ENCODE results near the gene CACNA1C. TPM values are rescaled to one million over a fixed set of nuclear protein-coding genes. Genes with fewer than 3 reads are reported as not detected.
A peak's percentile ranks its signal among the peaks of the same experiment; 100 is the strongest.

Gene CACNA1C
- total and polyA plus RNA-seq, 2 donors (not counting 1 experiment from before 2014, with no cell fraction given) = 7.6 to 11.4 TPM

- Histone ChIP-seq H4K20me1 (ENCODE audit: control insufficient read depth, extremely low read depth, insufficient read depth, low read length) (no peaks in the 10 kb centered on the region), H3K9me3 (ENCODE audit: control insufficient read depth, insufficient read depth, low read depth, low read length) (no peaks in the 10 kb centered on the region), H3K27me3 (ENCODE audit: control insufficient read depth, insufficient read depth, low read length) (no peaks in the 10 kb centered on the region), H3K4me1 (ENCODE audit: control insufficient read depth, extremely low read depth, insufficient read depth, low read length) (no peaks in the 10 kb centered on the region), H2AFZ (ENCODE audit: low read length) (no peak overlapping the region), H3K9ac (ENCODE audit: insufficient read depth, low read length) (no peak overlapping the region), H3K27ac (ENCODE audit: insufficient read depth, low read length) (no peak overlapping the region), H3K79me2 (ENCODE audit: control insufficient read depth, insufficient read depth, low read length) (no peaks in the 10 kb centered on the region), H3K36me3 (ENCODE audit: control insufficient read depth, insufficient read depth, low read length) (no peaks in the 10 kb centered on the region), H3K4me2 (ENCODE audit: extremely low read depth, insufficient read depth, low read length) (no peak overlapping the region), H3K4me3 (replicated peaks in 1 of 4; ENCODE audit: control extremely low read depth in 1 of 4, insufficient read depth in 1 of 4, low read depth in 3 of 4, low read length in 4 of 4) (no peak overlapping the region)
- DNase-seq (ENCODE audit: low read depth in 2 of 2) = no peak
- TF ChIP-seq EZH2 (IDR thresholded peaks at IDR 0.05; ENCODE audit: low read length, missing control alignments) = no peak
- TF ChIP-seq, protein P1, sequence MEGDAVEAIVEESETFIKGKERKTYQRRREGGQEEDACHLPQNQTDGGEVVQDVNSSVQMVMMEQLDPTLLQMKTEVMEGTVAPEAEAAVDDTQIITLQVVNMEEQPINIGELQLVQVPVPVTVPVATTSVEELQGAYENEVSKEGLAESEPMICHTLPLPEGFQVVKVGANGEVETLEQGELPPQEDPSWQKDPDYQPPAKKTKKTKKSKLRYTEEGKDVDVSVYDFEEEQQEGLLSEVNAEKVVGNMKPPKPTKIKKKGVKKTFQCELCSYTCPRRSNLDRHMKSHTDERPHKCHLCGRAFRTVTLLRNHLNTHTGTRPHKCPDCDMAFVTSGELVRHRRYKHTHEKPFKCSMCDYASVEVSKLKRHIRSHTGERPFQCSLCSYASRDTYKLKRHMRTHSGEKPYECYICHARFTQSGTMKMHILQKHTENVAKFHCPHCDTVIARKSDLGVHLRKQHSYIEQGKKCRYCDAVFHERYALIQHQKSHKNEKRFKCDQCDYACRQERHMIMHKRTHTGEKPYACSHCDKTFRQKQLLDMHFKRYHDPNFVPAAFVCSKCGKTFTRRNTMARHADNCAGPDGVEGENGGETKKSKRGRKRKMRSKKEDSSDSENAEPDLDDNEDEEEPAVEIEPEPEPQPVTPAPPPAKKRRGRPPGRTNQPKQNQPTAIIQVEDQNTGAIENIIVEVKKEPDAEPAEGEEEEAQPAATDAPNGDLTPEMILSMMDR (conservative IDR thresholded peaks at IDR 0.05 in 1 of 2, IDR thresholded peaks at IDR 0.05 in 1 of 2; ENCODE audit: low read depth in 1 of 2, low read length in 2 of 2) = no peak
Observed at GRCh38 chr12:2456813-2457186, 404.0 kb downstream of the CACNA1C start.

- Histone ChIP-seq H4K20me1 (ENCODE audit: control insufficient read depth, extremely low read depth, insufficient read depth, low read length) (no peaks in the 10 kb centered on the region), H2AFZ (ENCODE audit: low read length) (no peak overlapping the region), H3K9me3 (ENCODE audit: control insufficient read depth, insufficient read depth, low read depth, low read length) (no peaks in the 10 kb centered on the region), H3K27ac (ENCODE audit: insufficient read depth, low read length) (no peak overlapping the region), H3K4me3 (replicated peaks in 1 of 4; ENCODE audit: control extremely low read depth in 1 of 4, insufficient read depth in 1 of 4, low read depth in 3 of 4, low read length in 4 of 4) (no peak overlapping the region), H3K36me3 (ENCODE audit: control insufficient read depth, insufficient read depth, low read length) (no peaks in the 10 kb centered on the region), H3K9ac (ENCODE audit: insufficient read depth, low read length) (no peak overlapping the region), H3K27me3 (ENCODE audit: control insufficient read depth, insufficient read depth, low read length) (no peaks in the 10 kb centered on the region), H3K4me2 (ENCODE audit: extremely low read depth, insufficient read depth, low read length) (no peak overlapping the region), H3K4me1 (ENCODE audit: control insufficient read depth, extremely low read depth, insufficient read depth, low read length) (no peaks in the 10 kb centered on the region), H3K79me2 (ENCODE audit: control insufficient read depth, insufficient read depth, low read length) (no peaks in the 10 kb centered on the region)
- no peak for TF ChIP-seq EZH2 (IDR thresholded peaks at IDR 0.05; ENCODE audit: low read length, missing control alignments)
- TF ChIP-seq, protein P1 (conservative IDR thresholded peaks at IDR 0.05 in 1 of 2, IDR thresholded peaks at IDR 0.05 in 1 of 2; ENCODE audit: low read depth in 1 of 2, low read length in 2 of 2) = peak in 1 of 2 donors; percentile 23
- no peak for DNase-seq (ENCODE audit: low read depth in 2 of 2)
Observed at GRCh38 chr12:2457215-2457932, 404.6 kb downstream of the CACNA1C start.

GRCh38 chr12:2457933-2458414 lies 405.2 kb downstream of the CACNA1C start:
- H3K79me2 ChIP-seq (ENCODE audit: control insufficient read depth, insufficient read depth, low read length) = no peaks in the 10 kb centered on the region
- TF ChIP-seq, protein P1 (conservative IDR thresholded peaks at IDR 0.05 in 1 of 2, IDR thresholded peaks at IDR 0.05 in 1 of 2; ENCODE audit: low read depth in 1 of 2, low read length in 2 of 2) = no peak
- no peak for TF ChIP-seq EZH2 (IDR thresholded peaks at IDR 0.05; ENCODE audit: low read length, missing control alignments)

More at GRCh38 chr12:2457933-2458414, 405.2 kb downstream of the CACNA1C start:
- no peaks in the 10 kb centered on the region for H4K20me1 ChIP-seq (ENCODE audit: control insufficient read depth, extremely low read depth, insufficient read depth, low read length)
- H3K4me2 ChIP-seq (ENCODE audit: extremely low read depth, insufficient read depth, low read length) = no peak overlapping the region
- H3K27ac ChIP-seq (ENCODE audit: insufficient read depth, low read length) = no peak overlapping the region
- H3K9ac ChIP-seq (ENCODE audit: insufficient read depth, low read length) = no peak overlapping the region
- H3K4me1 ChIP-seq (ENCODE audit: control insufficient read depth, extremely low read depth, insufficient read depth, low read length) = no peaks in the 10 kb centered on the region
- no peak for DNase-seq (ENCODE audit: low read depth in 2 of 2)
- no peak overlapping the region for H2AFZ ChIP-seq (ENCODE audit: low read length)
- H3K36me3 ChIP-seq (ENCODE audit: control insufficient read depth, insufficient read depth, low read length) = no peaks in the 10 kb centered on the region
- no peaks in the 10 kb centered on the region for H3K27me3 ChIP-seq (ENCODE audit: control insufficient read depth, insufficient read depth, low read length)
- H3K4me3 ChIP-seq (replicated peaks in 1 of 4; ENCODE audit: control extremely low read depth in 1 of 4, insufficient read depth in 1 of 4, low read depth in 3 of 4, low read length in 4 of 4) = no peak overlapping the region
- H3K9me3 ChIP-seq (ENCODE audit: control insufficient read depth, insufficient read depth, low read depth, low read length) = no peaks in the 10 kb centered on the region
